GM19043 (cell line): ENCODE results near the gene RPS3A.
"Not testable (repeated sequence)": the region's sequence is repeated elsewhere in the genome, so short reads cannot be mapped to it uniquely, and the experiment has no call there.

Experiments
- ATAC-seq: cut with Tn5 transposase; IDR thresholded peaks from one replicate; pipeline ENCODE4 v1.9.1; 2021; ENCODE audit warnings: low read depth; ENCODE audit not compliant: unreplicated experiment

The RPS3A gene

GRCh38 chr4:151114338-151114737, 14.9 kb downstream of the RPS3A start:
- ATAC-seq: no peak

DNA sequence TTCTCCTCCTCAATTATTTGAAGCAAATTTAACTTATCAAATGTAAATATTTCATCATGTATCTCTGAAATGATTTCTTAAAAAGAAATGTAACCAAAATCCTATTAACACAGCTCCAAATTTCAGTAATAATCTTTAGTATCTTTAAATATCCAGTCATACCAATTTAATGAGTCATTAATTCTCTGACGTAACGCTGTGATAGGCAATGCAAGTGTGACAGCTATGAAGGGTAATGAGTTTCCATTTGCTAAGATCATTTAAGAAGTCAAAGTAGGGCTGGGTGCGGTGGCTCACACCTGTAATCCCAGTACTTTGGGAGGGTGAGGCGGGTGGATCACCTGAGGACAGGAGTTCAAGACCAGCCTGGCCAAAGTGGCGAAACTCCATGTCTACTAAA, 15.6 kb downstream of the RPS3A start:
- no peak for ATAC-seq

GRCh38 chr4:151117371-151117962, 18.0 kb downstream of the RPS3A start:
- ATAC-seq: peak; percentile 94

- no peak for ATAC-seq
Observed at GRCh38 chr4:151129796-151130195, 30.4 kb downstream of the RPS3A start.

GRCh38 chr4:151133311-151133710, 33.9 kb downstream of the RPS3A start:
- no peak for ATAC-seq

DNA sequence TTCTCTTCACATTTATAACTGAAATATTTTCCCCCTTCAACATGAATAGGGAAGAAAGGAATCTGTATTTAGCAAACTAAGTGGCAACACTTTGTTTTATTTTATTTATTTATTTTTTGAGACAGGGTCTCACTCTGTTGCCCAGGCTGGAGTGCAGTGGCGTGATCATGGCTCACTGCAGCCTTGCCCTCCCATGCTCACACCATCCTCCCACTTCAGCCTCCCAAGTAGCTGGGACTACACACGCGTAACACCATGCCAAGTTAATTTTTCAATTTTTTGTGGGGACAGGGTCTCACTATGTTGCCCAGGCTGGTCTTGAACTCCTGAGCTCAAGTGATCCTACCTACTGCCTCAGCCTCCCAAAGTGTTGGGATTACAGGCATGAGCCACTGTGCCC, 36.6 kb downstream of the RPS3A start:
- not testable (repeated sequence) for ATAC-seq

DNA sequence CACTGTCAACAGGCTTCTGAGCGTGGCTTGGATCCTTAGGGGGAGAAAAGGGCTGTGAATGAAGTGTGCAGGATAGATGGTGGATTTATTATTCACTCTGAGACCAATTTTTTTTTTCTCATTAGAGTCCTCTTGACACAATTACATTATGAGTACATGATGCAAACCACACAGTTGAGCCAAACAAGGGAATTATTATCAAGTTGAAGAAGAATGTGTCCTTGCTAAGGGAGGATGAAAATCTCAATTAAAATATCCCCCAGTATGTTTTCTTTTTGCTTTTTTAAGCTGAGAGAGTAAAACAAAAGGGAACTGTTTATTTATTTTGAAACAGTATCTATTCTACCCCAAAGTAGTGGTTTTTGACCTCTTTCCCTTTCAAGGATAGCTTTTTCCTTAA, 40.4 kb downstream of the RPS3A start:
- no peak for ATAC-seq

GRCh38 chr4:151142758-151143157, 43.3 kb downstream of the RPS3A start:
- no peak for ATAC-seq

- no peak for ATAC-seq
Observed at GRCh38 chr4:151143162-151143561, 43.7 kb downstream of the RPS3A start.

DNA sequence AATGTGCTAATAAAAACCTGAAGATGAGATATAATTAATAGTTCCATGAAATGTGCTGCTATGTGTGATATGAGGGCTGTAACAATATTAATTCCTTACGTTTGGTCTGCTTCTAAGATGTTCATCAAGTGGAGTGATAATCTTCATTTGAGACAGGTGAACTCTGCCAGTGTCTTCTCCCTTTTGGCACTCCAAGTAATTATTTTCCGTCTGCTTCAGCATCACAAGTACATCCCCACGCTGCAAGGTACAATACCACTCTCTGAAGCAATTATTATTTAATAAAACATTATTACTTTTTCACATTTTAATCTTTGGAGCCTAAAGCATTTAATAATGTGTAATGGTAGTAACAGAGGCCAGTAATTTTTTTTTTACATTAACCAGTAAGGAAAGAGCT, 44.4 kb downstream of the RPS3A start:
- no peak for ATAC-seq

- ATAC-seq: no peak
Observed at GRCh38 chr4:151144329-151145072, 45.1 kb downstream of the RPS3A start.

GRCh38 chr4:151147000-151147399, 47.6 kb downstream of the RPS3A start:
- no peak for ATAC-seq

DNA sequence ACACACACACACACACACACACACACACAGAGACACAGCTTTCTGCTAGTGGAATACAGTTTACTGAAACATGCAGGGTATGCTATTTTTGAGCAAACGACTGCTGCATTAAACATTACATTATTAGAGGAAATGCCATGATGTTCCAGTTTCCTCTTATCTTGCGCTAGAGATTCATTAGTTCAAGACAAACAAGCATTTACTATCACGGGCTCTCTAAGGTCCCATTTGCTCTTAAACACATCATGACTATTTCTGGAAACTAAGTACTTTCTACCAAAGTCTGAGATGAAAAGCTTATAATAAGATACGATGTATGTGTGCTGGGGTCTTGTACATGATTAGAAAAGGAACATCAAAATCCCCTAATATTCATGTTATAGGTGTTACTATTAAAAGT, 48.8 kb downstream of the RPS3A start:
- no peak for ATAC-seq

DNA sequence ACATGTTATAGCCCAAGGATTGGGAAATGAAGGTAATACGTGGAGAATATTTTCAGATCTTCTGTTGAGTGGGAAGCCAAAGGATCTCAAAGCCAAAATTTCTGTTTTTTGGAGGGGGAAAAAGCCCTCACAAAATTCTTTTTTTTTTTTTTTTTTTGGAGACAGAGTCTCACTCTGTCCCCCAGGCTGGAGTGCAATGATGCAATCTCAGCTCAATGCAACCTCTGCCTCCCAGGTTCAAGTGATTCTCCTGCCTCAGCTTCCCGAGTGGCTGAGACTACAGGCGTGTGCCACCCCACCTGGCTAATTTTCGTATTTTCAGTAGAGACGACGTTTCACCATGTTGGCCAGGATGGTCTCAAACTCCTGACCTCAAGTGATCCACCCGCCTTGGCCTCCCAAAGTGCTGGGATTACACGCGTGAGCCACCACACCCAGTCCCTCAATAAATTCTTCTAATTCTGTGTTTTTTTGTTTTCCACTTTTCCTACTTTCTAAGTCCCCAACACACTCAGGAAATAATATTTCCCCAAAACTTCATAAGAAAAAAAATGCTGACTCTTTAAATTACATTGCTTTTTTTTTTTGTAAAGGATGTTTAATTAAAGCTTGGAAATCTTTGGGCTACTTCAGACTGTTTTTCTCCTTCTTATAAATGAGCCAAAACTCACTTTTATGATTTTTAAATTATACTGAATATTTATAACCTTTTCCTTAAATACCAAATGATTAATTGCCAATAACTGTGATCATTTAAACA, 51.6 kb downstream of the RPS3A start:
- no peak for ATAC-seq

GRCh38 chr4:151152028-151152427, 52.6 kb downstream of the RPS3A start:
- no peak for ATAC-seq

DNA sequence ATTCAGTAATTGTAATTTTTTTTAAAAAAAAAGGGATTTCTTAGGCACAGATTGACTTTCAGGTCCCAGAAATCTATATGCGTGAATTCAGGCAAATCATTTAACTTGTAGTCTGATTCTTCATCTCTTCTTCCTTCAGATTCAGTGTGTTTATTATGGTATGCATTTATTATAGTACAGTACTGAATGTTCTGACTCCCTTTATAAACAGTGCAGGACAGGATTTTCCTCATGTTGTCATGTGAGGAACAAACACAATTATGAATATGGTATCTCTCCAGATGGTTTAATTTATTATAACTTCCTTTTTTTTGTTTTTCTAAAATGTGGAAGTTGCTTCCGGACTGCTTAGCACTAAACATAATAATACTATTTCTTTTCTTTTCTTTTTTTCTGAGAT, 54.2 kb downstream of the RPS3A start:
- no peak for ATAC-seq
